ENCODE measurements around the gene MLKL.

DNA sequence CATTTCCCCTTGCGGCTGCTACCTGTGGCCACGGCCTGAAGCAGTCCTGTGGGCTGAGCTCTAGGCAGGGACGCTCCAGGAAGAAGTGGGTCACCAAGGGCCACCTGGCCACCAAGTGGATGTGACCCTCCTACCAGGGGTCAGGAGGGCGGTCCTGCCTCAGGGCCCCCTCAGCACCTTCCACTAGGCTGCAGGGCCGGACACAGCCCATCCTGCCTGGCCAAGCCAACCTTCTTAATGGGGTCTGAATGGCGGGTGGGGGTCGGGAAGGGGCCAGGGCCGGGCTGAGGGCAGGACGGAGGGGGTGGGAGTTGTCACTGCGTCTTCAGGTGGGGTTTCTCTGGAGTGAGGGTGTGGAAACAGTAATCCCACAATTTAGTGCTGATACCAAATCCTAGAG is 13.2 kb upstream of the MLKL start:
- TF ChIP-seq EZH2 (IDR thresholded peaks at IDR 0.05; ENCODE audit: borderline replicate concordance, low read length): no peak
- TF ChIP-seq, protein P1, sequence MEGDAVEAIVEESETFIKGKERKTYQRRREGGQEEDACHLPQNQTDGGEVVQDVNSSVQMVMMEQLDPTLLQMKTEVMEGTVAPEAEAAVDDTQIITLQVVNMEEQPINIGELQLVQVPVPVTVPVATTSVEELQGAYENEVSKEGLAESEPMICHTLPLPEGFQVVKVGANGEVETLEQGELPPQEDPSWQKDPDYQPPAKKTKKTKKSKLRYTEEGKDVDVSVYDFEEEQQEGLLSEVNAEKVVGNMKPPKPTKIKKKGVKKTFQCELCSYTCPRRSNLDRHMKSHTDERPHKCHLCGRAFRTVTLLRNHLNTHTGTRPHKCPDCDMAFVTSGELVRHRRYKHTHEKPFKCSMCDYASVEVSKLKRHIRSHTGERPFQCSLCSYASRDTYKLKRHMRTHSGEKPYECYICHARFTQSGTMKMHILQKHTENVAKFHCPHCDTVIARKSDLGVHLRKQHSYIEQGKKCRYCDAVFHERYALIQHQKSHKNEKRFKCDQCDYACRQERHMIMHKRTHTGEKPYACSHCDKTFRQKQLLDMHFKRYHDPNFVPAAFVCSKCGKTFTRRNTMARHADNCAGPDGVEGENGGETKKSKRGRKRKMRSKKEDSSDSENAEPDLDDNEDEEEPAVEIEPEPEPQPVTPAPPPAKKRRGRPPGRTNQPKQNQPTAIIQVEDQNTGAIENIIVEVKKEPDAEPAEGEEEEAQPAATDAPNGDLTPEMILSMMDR (conservative IDR thresholded peaks at IDR 0.05 in 1 of 2, IDR thresholded peaks at IDR 0.05 in 1 of 2; ENCODE audit: extremely low read depth in 1 of 2, insufficient read depth in 1 of 2, low read depth in 1 of 2, low read length in 2 of 2): no peak
